ENCODE measurements around the gene PLN.

DNA sequence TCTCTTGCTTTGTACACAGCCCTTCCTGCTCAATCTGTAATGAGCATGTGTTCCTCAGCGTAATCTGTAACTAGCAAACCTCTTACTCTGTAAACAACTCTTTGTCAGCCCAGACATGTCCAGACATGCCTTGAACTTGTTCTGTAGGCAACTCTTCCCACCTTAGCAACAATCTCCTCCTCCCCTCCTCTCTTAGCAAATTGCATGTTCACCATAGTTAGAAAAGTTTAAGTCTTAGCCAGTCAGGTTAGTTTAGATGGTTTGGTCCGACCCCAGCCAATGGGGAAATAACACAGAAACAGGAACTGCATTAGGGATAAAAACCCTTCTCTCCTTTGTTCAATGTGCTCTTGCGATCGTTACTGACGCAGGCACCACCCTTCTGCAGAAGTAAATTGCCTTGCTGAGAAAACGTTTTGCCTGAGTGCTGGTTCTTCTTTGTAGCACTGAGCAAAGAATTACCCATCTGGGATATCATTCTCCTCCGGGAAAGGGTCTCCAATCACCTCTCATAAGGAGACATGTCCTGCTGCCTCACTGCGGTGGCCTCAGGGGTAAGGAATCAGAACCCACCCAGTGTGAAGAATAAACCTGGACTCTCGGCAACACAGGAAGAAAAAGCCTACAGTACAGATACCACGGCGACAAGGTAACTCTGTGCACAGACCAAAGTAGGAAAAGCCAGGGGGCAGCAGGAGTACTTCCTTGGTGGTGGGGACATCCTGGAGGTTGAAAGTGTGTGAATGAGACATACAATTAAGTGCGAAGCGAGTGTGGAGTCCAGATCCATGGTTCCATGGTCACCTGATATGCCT lies 26.2 kb downstream of the PLN start:
- TF ChIP-seq CTCF (IDR thresholded peaks at IDR 0.05; ENCODE audit: low read depth, low read length, poor library complexity, severe bottlenecking), result no peak
- no peak for TF ChIP-seq EZH2phosphoT487 (IDR thresholded peaks at IDR 0.05; ENCODE audit: borderline replicate concordance, low read length)

Measured in DOHH2 (cell line).